Chondrocyte (in vitro differentiated cells): ENCODE measurements around the gene LAG3. TPM values are rescaled to one million over a fixed set of nuclear protein-coding genes. Genes with fewer than 3 reads are reported as not detected.

Experiments
- DNase-seq: peaks from one replicate; pipeline ENCODE4 v3.0.0; 2021; ENCODE audit warnings: mixed read lengths, low spot score
- H3K27ac Mint-ChIP-seq: one replicate; pipeline ENCODE4 v1.8.0; 2021; ENCODE audit warnings: mild to moderate bottlenecking, moderate library complexity, mixed read lengths; ENCODE audit not compliant: unreplicated experiment
- H3K27me3 Mint-ChIP-seq: 2 replicates; pipeline ENCODE4 v1.8.0; 2021; ENCODE audit warnings: low read depth, mixed read lengths
- H3K36me3 Mint-ChIP-seq: 2 replicates; pipeline ENCODE4 v1.8.0; 2021; ENCODE audit warnings: low read depth, mixed read lengths
- H3K4me1 Mint-ChIP-seq: 2 replicates; pipeline ENCODE4 v1.8.0; 2021; ENCODE audit warnings: low read depth, mild to moderate bottlenecking, mixed read lengths
- H3K4me3 Mint-ChIP-seq: one replicate; pipeline ENCODE4 v1.8.0; 2021; ENCODE audit warnings: mild to moderate bottlenecking, moderate library complexity, mixed read lengths; ENCODE audit not compliant: unreplicated experiment
- H3K9me3 Mint-ChIP-seq: 2 replicates; pipeline ENCODE4 v1.8.0; 2021; ENCODE audit warnings: low read depth, mixed read lengths
- CTCF ChIP-seq: fragments of 200-600 bp; sonication (generic); IDR thresholded peaks from 2 replicates; pipeline ENCODE4 v1.5.0; 2021; ENCODE audit warnings: antibody characterized with exemption, mild to moderate bottlenecking, moderate library complexity
- total RNA-seq: library from RNA; stranded (reverse); gene quantifications from 3 replicates; pipeline ENCODE4 v1.2.1, GENCODE V29; 2021

LAG3 gene
- total RNA-seq, 1 donor from 2014 or later, result 1.0 TPM

GRCh38 chr12:6795088-6795487, 22.8 kb downstream of the LAG3 start:
- no peak for TF ChIP-seq CTCF
- Mint-ChIP-seq H3K4me1 (peaks cover 9% of the 10 kb centered on the region), H3K27ac (no peak overlapping the region), H3K36me3 (no peaks in the 10 kb centered on the region), H3K9me3 (no peaks in the 10 kb centered on the region), H3K27me3 (peaks cover 2% of the 10 kb centered on the region), H3K4me3 (no peak overlapping the region)
- no peak for DNase-seq

GRCh38 chr12:6796576-6796975, 24.3 kb downstream of the LAG3 start:
- Mint-ChIP-seq H3K36me3 (no peaks in the 10 kb centered on the region), H3K4me3 (no peak overlapping the region), H3K4me1 (peaks cover 9% of the 10 kb centered on the region), H3K9me3 (no peaks in the 10 kb centered on the region), H3K27ac (no peak overlapping the region), H3K27me3 (peaks cover 2% of the 10 kb centered on the region)
- DNase-seq, result no peak
- no peak for TF ChIP-seq CTCF

GRCh38 chr12:6799147-6799546, 26.8 kb downstream of the LAG3 start:
- Mint-ChIP-seq H3K27me3 (no peaks in the 10 kb centered on the region), H3K36me3 (no peaks in the 10 kb centered on the region), H3K4me3 (no peak overlapping the region), H3K4me1 (no peaks in the 10 kb centered on the region), H3K27ac (no peak overlapping the region), H3K9me3 (peaks cover 2% of the 10 kb centered on the region)
- no peak for TF ChIP-seq CTCF
- DNase-seq, result no peak

- no peaks in the 10 kb centered on the region for H3K36me3 Mint-ChIP-seq
These were observed 34.9 kb downstream of the LAG3 start for GRCh38 chr12:6807170-6807569.

GRCh38 chr12:6809056-6809455, 36.7 kb downstream of the LAG3 start:
- Mint-ChIP-seq H3K4me3 (no peak overlapping the region), H3K27ac (no peak overlapping the region), H3K27me3 (no peaks in the 10 kb centered on the region), H3K9me3 (peaks cover 2% of the 10 kb centered on the region), H3K36me3 (no peaks in the 10 kb centered on the region), H3K4me1 (no peaks in the 10 kb centered on the region)
- no peak for DNase-seq
- TF ChIP-seq CTCF, result no peak

More at GRCh38 chr12:6807170-6807569, 34.9 kb downstream of the LAG3 start:
- peaks cover 2% of the 10 kb centered on the region for H3K9me3 Mint-ChIP-seq
- no peak for TF ChIP-seq CTCF
- H3K27ac Mint-ChIP-seq, result no peak overlapping the region
- no peak overlapping the region for H3K4me3 Mint-ChIP-seq
- no peaks in the 10 kb centered on the region for H3K4me1 Mint-ChIP-seq
- no peaks in the 10 kb centered on the region for H3K27me3 Mint-ChIP-seq
- DNase-seq, result no peak
